GM12878 (cell line): ENCODE results near the gene CETN2.

Experiments
- CTCF ChIP-seq, 3 experiments: IDR thresholded peaks in 2 of 3; conservative IDR thresholded peaks in 1 of 3; 2 replicates each; pipeline ENCODE4 v1.5.1; 2011; ENCODE audit warnings: low read depth in 3 of 3, low read length in 3 of 3, mild to moderate bottlenecking in 3 of 3, control low read depth in 2 of 3, moderate library complexity in 2 of 3, inconsistent platforms in 1 of 3, mixed read lengths in 1 of 3; ENCODE audit not compliant: control insufficient read depth in 2 of 3, insufficient read depth in 1 of 3; ENCODE audit errors: extremely low read depth in 1 of 3
- PAX8 ChIP-seq: fragments of 450-650 bp; IDR thresholded peaks from 2 replicates; pipeline ENCODE4 v1.6.1; 2017; ENCODE audit warnings: mild to moderate bottlenecking, moderate library complexity
- SMAD1 ChIP-seq: fragments of 450-650 bp; IDR thresholded peaks from 2 replicates; pipeline ENCODE4 v1.6.1; 2018; ENCODE audit warnings: mild to moderate bottlenecking, low read depth; ENCODE audit not compliant: partially characterized antibody
- SP1 ChIP-seq: IDR thresholded peaks from one replicate; pipeline ENCODE4 v1.6.1; 2011; ENCODE audit warnings: low read depth, low read length
- ZNF687 ChIP-seq: fragments of 450-650 bp; IDR thresholded peaks from 2 replicates; pipeline ENCODE4 v1.6.1; 2017; ENCODE audit warnings: mild to moderate bottlenecking, moderate library complexity
- TF ChIP-seq, protein P1 (sequence below): fragments of 450-650 bp; conservative IDR thresholded peaks from 2 replicates; pipeline ENCODE4 v1.6.1; 2017; ENCODE audit warnings: mild to moderate bottlenecking, moderate library complexity

DNA sequence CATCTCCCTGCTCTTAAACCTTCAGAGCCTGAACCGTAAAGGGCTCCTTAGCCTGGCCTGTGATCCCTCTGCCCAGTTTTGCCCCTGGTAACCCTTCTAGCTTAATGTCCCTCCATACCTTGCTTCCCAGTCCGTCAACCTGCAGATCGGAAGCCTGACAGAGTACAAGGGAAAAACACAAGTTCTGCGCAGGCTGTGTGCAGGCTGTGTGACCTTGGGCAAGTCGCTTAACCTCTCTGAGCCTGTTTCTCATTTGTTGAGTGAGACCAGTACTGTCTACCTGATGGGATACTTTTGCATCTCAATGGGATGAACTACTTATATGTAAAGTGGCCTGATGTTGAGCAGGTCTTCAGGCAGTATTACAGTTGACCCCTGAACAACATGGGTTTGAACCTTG, 2.0 kb upstream of the CETN2 start:
- TF ChIP-seq SMAD1 (no peak), PAX8 (no peak), CTCF (IDR thresholded peaks at IDR 0.05 in 2 of 3, conservative IDR thresholded peaks at IDR 0.05 in 1 of 3; ENCODE audit: control insufficient read depth in 2 of 3, extremely low read depth in 1 of 3, insufficient read depth in 1 of 3, low read depth in 3 of 3, low read length in 3 of 3) (no peak), SP1 (no peak), ZNF687 (no peak)
- TF ChIP-seq, protein P1, sequence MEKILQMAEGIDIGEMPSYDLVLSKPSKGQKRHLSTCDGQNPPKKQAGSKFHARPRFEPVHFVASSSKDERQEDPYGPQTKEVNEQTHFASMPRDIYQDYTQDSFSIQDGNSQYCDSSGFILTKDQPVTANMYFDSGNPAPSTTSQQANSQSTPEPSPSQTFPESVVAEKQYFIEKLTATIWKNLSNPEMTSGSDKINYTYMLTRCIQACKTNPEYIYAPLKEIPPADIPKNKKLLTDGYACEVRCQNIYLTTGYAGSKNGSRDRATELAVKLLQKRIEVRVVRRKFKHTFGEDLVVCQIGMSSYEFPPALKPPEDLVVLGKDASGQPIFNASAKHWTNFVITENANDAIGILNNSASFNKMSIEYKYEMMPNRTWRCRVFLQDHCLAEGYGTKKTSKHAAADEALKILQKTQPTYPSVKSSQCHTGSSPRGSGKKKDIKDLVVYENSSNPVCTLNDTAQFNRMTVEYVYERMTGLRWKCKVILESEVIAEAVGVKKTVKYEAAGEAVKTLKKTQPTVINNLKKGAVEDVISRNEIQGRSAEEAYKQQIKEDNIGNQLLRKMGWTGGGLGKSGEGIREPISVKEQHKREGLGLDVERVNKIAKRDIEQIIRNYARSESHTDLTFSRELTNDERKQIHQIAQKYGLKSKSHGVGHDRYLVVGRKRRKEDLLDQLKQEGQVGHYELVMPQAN = no peak
